Neural cell (in vitro differentiated cells): ENCODE data around the gene SLC51A. TPM values are rescaled to one million over a fixed set of nuclear protein-coding genes. Genes with fewer than 3 reads are reported as not detected.

Experiments used
- H2AFZ ChIP-seq: fragments of 200-600, 300-800 bp; sonication (generic), shearing (Covaris generic); 2 replicates; pipeline ENCODE4 v1.6.0; 2014; ENCODE audit warnings: low read depth, mild to moderate bottlenecking, antibody characterized with exemption, low read length, moderate library complexity
- H3F3A ChIP-seq: fragments of 200-600 bp; shearing (Covaris generic); 2 replicates; pipeline ENCODE4 v1.6.1; 2016; ENCODE audit warnings: mild to moderate bottlenecking, moderate library complexity, mixed read lengths, antibody characterized with exemption, low read length; ENCODE audit not compliant: insufficient read depth, poor library complexity, severe bottlenecking
- H3K27ac ChIP-seq: fragments of 200-600, 300-800 bp; sonication (generic), shearing (Covaris generic); 2 replicates; pipeline ENCODE4 v1.5.1; 2014; ENCODE audit warnings: mild to moderate bottlenecking, low read length, moderate library complexity
- H3K27me3 ChIP-seq: fragments of 300-800, 200-600 bp; sonication (generic), shearing (Covaris generic); 2 replicates; pipeline ENCODE4 v1.6.0; 2014; ENCODE audit warnings: mild to moderate bottlenecking, low read depth, low read length, moderate library complexity; ENCODE audit not compliant: insufficient read depth
- H3K36me3 ChIP-seq: fragments of 300-800, 200-600 bp; sonication (generic), shearing (Covaris generic); 2 replicates; pipeline ENCODE4 v1.5.1; 2014; ENCODE audit warnings: mild to moderate bottlenecking, antibody characterized with exemption, low read length, moderate library complexity; ENCODE audit not compliant: insufficient read depth
- H3K4me2 ChIP-seq: fragments of 300-800, 200-600 bp; sonication (generic), shearing (Covaris generic); 2 replicates; pipeline ENCODE4 v1.6.0; 2014; ENCODE audit warnings: mild to moderate bottlenecking, low read length
- H3K4me3 ChIP-seq: fragments of 300-800, 200-600 bp; sonication (generic), shearing (Covaris generic); 2 replicates; pipeline ENCODE4 v1.5.1; 2014; ENCODE audit warnings: mild to moderate bottlenecking, low read length, moderate library complexity
- H3K79me2 ChIP-seq: fragments of 200-600 bp; shearing (Covaris generic); replicated peaks from 2 replicates; pipeline ENCODE4 v1.6.0; 2014; ENCODE audit warnings: mild to moderate bottlenecking, low read length, moderate library complexity; ENCODE audit not compliant: insufficient read depth
- H3K9ac ChIP-seq: fragments of 300-800, 200-600 bp; sonication (generic), shearing (Covaris generic); 2 replicates; pipeline ENCODE4 v1.6.1; 2016; ENCODE audit warnings: mild to moderate bottlenecking, low read length, mixed read lengths
- H3K9me2 ChIP-seq: fragments of 200-600 bp; shearing (Covaris generic); 2 replicates; pipeline ENCODE4 v1.6.1; 2016; ENCODE audit warnings: mild to moderate bottlenecking, low read length, mixed read lengths; ENCODE audit not compliant: insufficient read depth
- H3K9me3 ChIP-seq: fragments of 200-600, 300-800 bp; sonication (generic), shearing (Covaris generic); 2 replicates; pipeline ENCODE4 v1.6.1; 2016; ENCODE audit warnings: mild to moderate bottlenecking, mixed run types, low read length, moderate library complexity, mixed read lengths
- H4K20me1 ChIP-seq: fragments of 200-600 bp; shearing (Covaris generic); 2 replicates; pipeline ENCODE4 v1.6.1; 2016; ENCODE audit warnings: mild to moderate bottlenecking, mixed run types; ENCODE audit not compliant: insufficient read depth
- EP300 ChIP-seq: fragments of 450-650 bp; conservative IDR thresholded peaks from 2 replicates; pipeline ENCODE4 v1.6.1; 2014; ENCODE audit warnings: antibody characterized with exemption, mild to moderate bottlenecking, moderate library complexity; ENCODE audit not compliant: poor library complexity, severe bottlenecking
- EZH2 ChIP-seq: fragments of 200-600, 300-800 bp; shearing (Covaris generic), sonication (generic); IDR thresholded peaks from 2 replicates; pipeline ENCODE4 v1.6.1; 2014; ENCODE audit warnings: antibody characterized with exemption, low read length, borderline replicate concordance, mild to moderate bottlenecking; ENCODE audit not compliant: insufficient read depth, poor library complexity, severe bottlenecking
- MXI1 ChIP-seq: fragments of 450-650 bp; conservative IDR thresholded peaks from 2 replicates; pipeline ENCODE4 v1.6.1; 2014; ENCODE audit warnings: antibody characterized with exemption, mild to moderate bottlenecking; ENCODE audit not compliant: poor library complexity, severe bottlenecking
- POLR2AphosphoS5 ChIP-seq: IDR thresholded peaks from 2 replicates; pipeline ENCODE4 v1.6.1; 2012
- RAD21 ChIP-seq: fragments of 450-650 bp; conservative IDR thresholded peaks from 2 replicates; pipeline ENCODE4 v1.6.1; 2014; ENCODE audit warnings: antibody characterized with exemption, mild to moderate bottlenecking, moderate library complexity
- SMC3 ChIP-seq: fragments of 450-650 bp; conservative IDR thresholded peaks from 2 replicates; pipeline ENCODE4 v1.6.1; 2014; ENCODE audit warnings: antibody characterized with exemption, mild to moderate bottlenecking, moderate library complexity; ENCODE audit not compliant: poor library complexity
- TAF1 ChIP-seq: IDR thresholded peaks from 2 replicates; pipeline ENCODE4 v1.6.1; 2012; ENCODE audit warnings: low read depth
- polyA plus RNA-seq: library from polyadenylated mRNA; depleted of rRNA; stranded (reverse); fragments of >200 nt; gene quantifications from 2 replicates; pipeline ENCODE4 v1.2.3, GENCODE V29; 2014
- TF ChIP-seq, protein P1 (sequence below): IDR thresholded peaks from 2 replicates; pipeline ENCODE4 v1.6.1; 2012; ENCODE audit warnings: borderline replicate concordance
- TF ChIP-seq, protein P2 (sequence below): fragments of 450-650 bp; IDR thresholded peaks from 2 replicates; pipeline ENCODE4 v1.5.1; 2014; ENCODE audit warnings: antibody characterized with exemption, mild to moderate bottlenecking, moderate library complexity; ENCODE audit not compliant: poor library complexity, severe bottlenecking

Gene SLC51A
- polyA plus RNA-seq, 1 donor from 2014 or later: not detected

DNA sequence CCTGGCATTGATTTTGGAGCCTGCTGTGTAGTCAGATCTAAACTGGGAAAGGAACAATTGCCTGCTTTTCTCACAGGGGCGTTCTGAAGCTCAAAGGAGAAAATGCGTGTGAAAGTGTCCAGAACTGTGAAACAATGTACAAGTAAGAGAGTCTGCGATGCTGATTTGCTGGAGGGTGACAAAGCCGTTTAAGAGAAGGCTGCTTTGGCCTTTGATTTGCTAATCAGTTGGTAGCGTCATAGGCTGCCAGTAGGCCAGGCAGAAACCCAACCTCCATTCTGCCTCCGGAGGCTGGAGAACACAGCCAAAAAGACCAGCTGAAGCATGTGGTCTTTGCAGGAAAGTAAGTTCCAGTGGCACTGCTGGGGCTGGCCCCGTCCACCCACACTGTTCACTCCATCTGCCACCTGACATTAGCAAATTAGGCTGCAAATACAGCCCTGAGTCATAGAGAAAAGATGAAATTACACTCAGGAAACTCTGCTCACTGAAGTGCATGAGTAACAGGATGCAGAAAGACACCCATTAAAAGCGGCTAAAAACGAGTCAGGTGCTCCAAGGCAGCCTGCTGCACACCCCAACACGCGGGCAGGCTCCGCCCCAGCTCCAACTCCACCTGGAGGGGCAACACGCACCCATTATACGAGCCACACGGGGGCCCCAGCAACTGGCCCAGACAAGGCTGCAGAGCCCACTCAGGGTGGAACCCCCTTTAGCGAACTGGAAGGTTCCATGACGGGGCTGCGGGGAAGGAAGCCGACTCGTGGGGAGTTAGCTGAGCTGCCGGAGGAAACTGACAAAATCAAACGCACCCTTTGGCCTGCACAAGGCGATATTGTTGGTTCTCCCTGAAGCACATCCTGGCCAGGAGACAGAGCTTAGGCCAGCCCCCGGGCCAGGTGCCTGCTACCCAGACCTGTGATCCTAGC is 36.7 kb upstream of the SLC51A start:
- Histone ChIP-seq H3K9me3 (no peaks in the 10 kb centered on the region), H3K27ac (peak overlapping the region; percentile 76), H3K36me3 (no peaks in the 10 kb centered on the region), H4K20me1 (no peaks in the 10 kb centered on the region), H3K79me2 (no peaks in the 10 kb centered on the region), H3K4me3 (peak overlapping the region; percentile 32), H3K9me2 (no peaks in the 10 kb centered on the region), H2AFZ (peak overlapping the region; percentile 28), H3K4me2 (peak overlapping the region; percentile 54), H3K9ac (peak overlapping the region; percentile 52), H3F3A (no peaks in the 10 kb centered on the region), H3K27me3 (no peaks in the 10 kb centered on the region)
- TF ChIP-seq RAD21: peak; percentile 21
- TF ChIP-seq, protein P1, sequence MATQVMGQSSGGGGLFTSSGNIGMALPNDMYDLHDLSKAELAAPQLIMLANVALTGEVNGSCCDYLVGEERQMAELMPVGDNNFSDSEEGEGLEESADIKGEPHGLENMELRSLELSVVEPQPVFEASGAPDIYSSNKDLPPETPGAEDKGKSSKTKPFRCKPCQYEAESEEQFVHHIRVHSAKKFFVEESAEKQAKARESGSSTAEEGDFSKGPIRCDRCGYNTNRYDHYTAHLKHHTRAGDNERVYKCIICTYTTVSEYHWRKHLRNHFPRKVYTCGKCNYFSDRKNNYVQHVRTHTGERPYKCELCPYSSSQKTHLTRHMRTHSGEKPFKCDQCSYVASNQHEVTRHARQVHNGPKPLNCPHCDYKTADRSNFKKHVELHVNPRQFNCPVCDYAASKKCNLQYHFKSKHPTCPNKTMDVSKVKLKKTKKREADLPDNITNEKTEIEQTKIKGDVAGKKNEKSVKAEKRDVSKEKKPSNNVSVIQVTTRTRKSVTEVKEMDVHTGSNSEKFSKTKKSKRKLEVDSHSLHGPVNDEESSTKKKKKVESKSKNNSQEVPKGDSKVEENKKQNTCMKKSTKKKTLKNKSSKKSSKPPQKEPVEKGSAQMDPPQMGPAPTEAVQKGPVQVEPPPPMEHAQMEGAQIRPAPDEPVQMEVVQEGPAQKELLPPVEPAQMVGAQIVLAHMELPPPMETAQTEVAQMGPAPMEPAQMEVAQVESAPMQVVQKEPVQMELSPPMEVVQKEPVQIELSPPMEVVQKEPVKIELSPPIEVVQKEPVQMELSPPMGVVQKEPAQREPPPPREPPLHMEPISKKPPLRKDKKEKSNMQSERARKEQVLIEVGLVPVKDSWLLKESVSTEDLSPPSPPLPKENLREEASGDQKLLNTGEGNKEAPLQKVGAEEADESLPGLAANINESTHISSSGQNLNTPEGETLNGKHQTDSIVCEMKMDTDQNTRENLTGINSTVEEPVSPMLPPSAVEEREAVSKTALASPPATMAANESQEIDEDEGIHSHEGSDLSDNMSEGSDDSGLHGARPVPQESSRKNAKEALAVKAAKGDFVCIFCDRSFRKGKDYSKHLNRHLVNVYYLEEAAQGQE: peak; percentile 57
- peak; percentile 71 for TF ChIP-seq POLR2AphosphoS5
- TF ChIP-seq EP300: no peak
- TF ChIP-seq, protein P2, sequence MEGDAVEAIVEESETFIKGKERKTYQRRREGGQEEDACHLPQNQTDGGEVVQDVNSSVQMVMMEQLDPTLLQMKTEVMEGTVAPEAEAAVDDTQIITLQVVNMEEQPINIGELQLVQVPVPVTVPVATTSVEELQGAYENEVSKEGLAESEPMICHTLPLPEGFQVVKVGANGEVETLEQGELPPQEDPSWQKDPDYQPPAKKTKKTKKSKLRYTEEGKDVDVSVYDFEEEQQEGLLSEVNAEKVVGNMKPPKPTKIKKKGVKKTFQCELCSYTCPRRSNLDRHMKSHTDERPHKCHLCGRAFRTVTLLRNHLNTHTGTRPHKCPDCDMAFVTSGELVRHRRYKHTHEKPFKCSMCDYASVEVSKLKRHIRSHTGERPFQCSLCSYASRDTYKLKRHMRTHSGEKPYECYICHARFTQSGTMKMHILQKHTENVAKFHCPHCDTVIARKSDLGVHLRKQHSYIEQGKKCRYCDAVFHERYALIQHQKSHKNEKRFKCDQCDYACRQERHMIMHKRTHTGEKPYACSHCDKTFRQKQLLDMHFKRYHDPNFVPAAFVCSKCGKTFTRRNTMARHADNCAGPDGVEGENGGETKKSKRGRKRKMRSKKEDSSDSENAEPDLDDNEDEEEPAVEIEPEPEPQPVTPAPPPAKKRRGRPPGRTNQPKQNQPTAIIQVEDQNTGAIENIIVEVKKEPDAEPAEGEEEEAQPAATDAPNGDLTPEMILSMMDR: peak; percentile 11
- TF ChIP-seq TAF1: peak; percentile 43
- peak; percentile 23 for TF ChIP-seq MXI1
- TF ChIP-seq EZH2: no peak

DNA sequence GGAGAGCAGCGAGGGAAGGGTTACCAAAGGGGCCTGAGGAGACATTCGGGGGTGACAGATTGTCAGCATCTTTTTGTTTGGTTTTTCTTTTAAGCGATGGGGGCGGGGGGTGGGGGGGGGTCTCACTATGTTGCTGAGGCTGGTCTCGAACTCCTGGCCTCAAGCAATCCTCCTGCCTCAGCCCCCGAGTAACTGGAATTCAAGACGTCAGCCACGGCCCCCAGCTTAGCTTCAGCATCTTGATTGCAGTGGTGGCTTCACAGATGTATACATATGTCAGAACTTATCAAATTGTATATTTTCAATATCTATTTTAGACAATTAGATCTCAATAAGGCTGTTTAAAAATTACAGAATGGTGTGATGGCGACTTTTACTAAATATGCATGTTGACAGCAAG is 36.0 kb upstream of the SLC51A start:
- Histone ChIP-seq H3K36me3 (no peaks in the 10 kb centered on the region), H3K9me2 (no peaks in the 10 kb centered on the region), H4K20me1 (no peaks in the 10 kb centered on the region), H3K9ac (no peak overlapping the region), H3F3A (no peaks in the 10 kb centered on the region), H3K4me3 (no peak overlapping the region), H3K27ac (peak overlapping the region; percentile 76), H3K79me2 (no peaks in the 10 kb centered on the region), H3K27me3 (no peaks in the 10 kb centered on the region), H3K4me2 (no peak overlapping the region), H2AFZ (no peak overlapping the region), H3K9me3 (no peaks in the 10 kb centered on the region)
- no peak for TF ChIP-seq POLR2AphosphoS5
- no peak for TF ChIP-seq MXI1
- TF ChIP-seq TAF1: no peak
- no peak for TF ChIP-seq EZH2
- TF ChIP-seq EP300: no peak
- TF ChIP-seq SMC3: no peak
- no peak for TF ChIP-seq RAD21
- TF ChIP-seq, protein P1: no peak
- TF ChIP-seq, protein P2: no peak
